ENCODE measurements around the gene NOL3. TPM values are rescaled to one million over a fixed set of nuclear protein-coding genes. Genes with fewer than 3 reads are reported as not detected.
A peak's percentile ranks its signal among the peaks of the same experiment; 100 is the strongest.

Gene NOL3
- total and polyA plus RNA-seq, 9 of the 15 experiments (the other 6 are each of a cell fraction or from before 2014, with no cell fraction given), result 0.45 to 14.0 (median 5.4) TPM

- TF ChIP-seq MITF (IDR thresholded peaks at IDR 0.05), result no peak
- no peak for TF ChIP-seq CGGBP1 (CRISPR knock-in tag; IDR thresholded peaks at IDR 0.05)
- no peak for TF ChIP-seq MXI1 (IDR thresholded peaks at IDR 0.05; ENCODE audit: low read depth, low read length)
- TF ChIP-seq E2F8 (IDR thresholded peaks at IDR 0.05; ENCODE audit: low read depth, partially characterized antibody), result no peak
- no peak for TF ChIP-seq ZBTB34 (CRISPR knock-in tag; IDR thresholded peaks at IDR 0.05)
- no peak for TF ChIP-seq TEAD2 (tag; IDR thresholded peaks at IDR 0.05)
- no peak for TF ChIP-seq POLR2B (IDR thresholded peaks at IDR 0.05; ENCODE audit: low read depth, partially characterized antibody)
- no peak for TF ChIP-seq ZNF23 (CRISPR knock-in tag; IDR thresholded peaks at IDR 0.05)
- peak; percentile 96 for TF ChIP-seq SMC3 (conservative IDR thresholded peaks at IDR 0.05; ENCODE audit: insufficient read depth, low read depth, low read length)
- no peak for TF ChIP-seq HEY1 (CRISPR knock-in tag; IDR thresholded peaks at IDR 0.05; ENCODE audit: borderline replicate concordance)
- no peak for TF ChIP-seq CSDE1 (IDR thresholded peaks at IDR 0.05)
- TF ChIP-seq NELFE (IDR thresholded peaks at IDR 0.05; ENCODE audit: insufficient read depth, insufficient read length), result no peak
- no peak for TF ChIP-seq BRD9 (IDR thresholded peaks at IDR 0.05; ENCODE audit: low read depth, partially characterized antibody)
- no peak for TF ChIP-seq CBFA2T3 (IDR thresholded peaks at IDR 0.05)
- no peak for TF ChIP-seq ZNF398 (CRISPR knock-in tag; IDR thresholded peaks at IDR 0.05)
- peak in 1 of 2 experiments; percentile 34; a peak in 1 of 4 replicates for TF ChIP-seq MAZ (CRISPR knock-in tag; conservative IDR thresholded peaks at IDR 0.05 in 1 of 2, IDR thresholded peaks at IDR 0.05 in 1 of 2)
- TF ChIP-seq SOX6 (IDR thresholded peaks at IDR 0.05), result no peak; the same call in 1 of the 2 replicates
- peak; percentile 22; the same call in 1 of the 2 replicates for TF ChIP-seq RUNX1 (IDR thresholded peaks at IDR 0.05; ENCODE audit: low read depth)
- TF ChIP-seq NONO (IDR thresholded peaks at IDR 0.05; ENCODE audit: low read depth in 2 of 2, low read length in 1 of 2), result peak in 1 of 2 experiments; percentile 86; a peak in 2 of 4 replicates
These were observed 14.8 kb upstream of the NOL3 start (continued) for GRCh38 chr16:67155295-67156142.
